ENCODE data around the gene MGAM2. TPM values are rescaled to one million over a fixed set of nuclear protein-coding genes. Genes with fewer than 3 reads are reported as not detected.

Gene MGAM2
- total RNA-seq, 1 experiment from 2014 or later = not detected

GRCh38 chr7:142123184-142123583 lies 11.7 kb downstream of the MGAM2 start:
- intact Hi-C loops (cut with micrococcal nuclease; ENCODE audit: unreplicated experiment) = no loop called here
- ChIA-PET POLR2A (ENCODE audit: low non-redundant PET) (no interaction called here), CTCF (no interaction called here)
- Histone ChIP-seq H3K4me1 (ENCODE audit: insufficient read depth, low read length, poor library complexity, severe bottlenecking) (no peaks in the 10 kb centered on the region), H3K27me3 (replicated peaks; ENCODE audit: insufficient read depth, low read depth, low read length, poor library complexity) (no peaks in the 10 kb centered on the region), H3K9me3 (ENCODE audit: low read depth, low read length, poor library complexity, severe bottlenecking) (no peaks in the 10 kb centered on the region), H3K4me3 (ENCODE audit: low read depth, low read length, poor library complexity, severe bottlenecking) (no peak overlapping the region), H3K27ac (ENCODE audit: low read depth, low read length, poor library complexity, severe bottlenecking) (no peak overlapping the region), H3K36me3 (ENCODE audit: insufficient read depth, low read length, poor library complexity, severe bottlenecking) (no peaks in the 10 kb centered on the region)
- DNase-seq (ENCODE audit: low spot score) = no peak
- BruUV-seq (replicated peaks) = no TSS peak
- TF ChIP-seq EZH2 (IDR thresholded peaks at IDR 0.05; ENCODE audit: borderline replicate concordance, low read depth, low read length, poor library complexity, severe bottlenecking) = no peak
- no peak for TF ChIP-seq CTCF (conservative IDR thresholded peaks at IDR 0.05; ENCODE audit: low read depth, low read length)

- H3K4me3 ChIP-seq (ENCODE audit: low read depth, low read length, poor library complexity, severe bottlenecking) = no peak overlapping the region
- CTCF ChIA-PET = no interaction called here
- no peaks in the 10 kb centered on the region for H3K36me3 ChIP-seq (ENCODE audit: insufficient read depth, low read length, poor library complexity, severe bottlenecking)
Observed at GRCh38 chr7:142125256-142125955, 13.9 kb downstream of the MGAM2 start.

GRCh38 chr7:142130267-142130666 lies 18.7 kb downstream of the MGAM2 start:
- CTCF ChIA-PET = no interaction called here

More at GRCh38 chr7:142125256-142125955, 13.9 kb downstream of the MGAM2 start:
- H3K4me1 ChIP-seq (ENCODE audit: insufficient read depth, low read length, poor library complexity, severe bottlenecking) = no peaks in the 10 kb centered on the region
- no peaks in the 10 kb centered on the region for H3K27me3 ChIP-seq (replicated peaks; ENCODE audit: insufficient read depth, low read depth, low read length, poor library complexity)
- BruUV-seq (replicated peaks) = no TSS peak
- intact Hi-C loops (cut with micrococcal nuclease; ENCODE audit: unreplicated experiment) = no loop called here
- H3K9me3 ChIP-seq (ENCODE audit: low read depth, low read length, poor library complexity, severe bottlenecking) = no peaks in the 10 kb centered on the region
- no peak overlapping the region for H3K27ac ChIP-seq (ENCODE audit: low read depth, low read length, poor library complexity, severe bottlenecking)
- POLR2A ChIA-PET (ENCODE audit: low non-redundant PET) = no interaction called here
- TF ChIP-seq CTCF (conservative IDR thresholded peaks at IDR 0.05; ENCODE audit: low read depth, low read length) (no peak), EZH2 (IDR thresholded peaks at IDR 0.05; ENCODE audit: borderline replicate concordance, low read depth, low read length, poor library complexity, severe bottlenecking) (no peak)
- no peak for DNase-seq (ENCODE audit: low spot score)

More at GRCh38 chr7:142130267-142130666, 18.7 kb downstream of the MGAM2 start:
- Histone ChIP-seq H3K27ac (ENCODE audit: low read depth, low read length, poor library complexity, severe bottlenecking) (no peak overlapping the region), H3K4me1 (ENCODE audit: insufficient read depth, low read length, poor library complexity, severe bottlenecking) (no peaks in the 10 kb centered on the region), H3K9me3 (ENCODE audit: low read depth, low read length, poor library complexity, severe bottlenecking) (no peaks in the 10 kb centered on the region), H3K36me3 (ENCODE audit: insufficient read depth, low read length, poor library complexity, severe bottlenecking) (no peaks in the 10 kb centered on the region), H3K4me3 (ENCODE audit: low read depth, low read length, poor library complexity, severe bottlenecking) (no peak overlapping the region), H3K27me3 (replicated peaks; ENCODE audit: insufficient read depth, low read depth, low read length, poor library complexity) (no peaks in the 10 kb centered on the region)
- no TSS peak for BruUV-seq (replicated peaks)
- TF ChIP-seq EZH2 (IDR thresholded peaks at IDR 0.05; ENCODE audit: borderline replicate concordance, low read depth, low read length, poor library complexity, severe bottlenecking) (no peak), CTCF (conservative IDR thresholded peaks at IDR 0.05; ENCODE audit: low read depth, low read length) (no peak)
- POLR2A ChIA-PET (ENCODE audit: low non-redundant PET) = no interaction called here
- DNase-seq (ENCODE audit: low spot score) = no peak
- intact Hi-C loops (cut with micrococcal nuclease; ENCODE audit: unreplicated experiment) = no loop called here
